ENCODE results near the gene DUOX1. TPM values are rescaled to one million over a fixed set of nuclear protein-coding genes. Genes with fewer than 3 reads are reported as not detected.
A peak's percentile ranks its signal among the peaks of the same experiment; 100 is the strongest.

DUOX1 gene
- total and polyA plus RNA-seq, 9 of the 15 experiments (the other 6 are each of a cell fraction or from before 2014, with no cell fraction given) = 0.01 to 0.22 (median 0.01) TPM; not detected in 6

DNA sequence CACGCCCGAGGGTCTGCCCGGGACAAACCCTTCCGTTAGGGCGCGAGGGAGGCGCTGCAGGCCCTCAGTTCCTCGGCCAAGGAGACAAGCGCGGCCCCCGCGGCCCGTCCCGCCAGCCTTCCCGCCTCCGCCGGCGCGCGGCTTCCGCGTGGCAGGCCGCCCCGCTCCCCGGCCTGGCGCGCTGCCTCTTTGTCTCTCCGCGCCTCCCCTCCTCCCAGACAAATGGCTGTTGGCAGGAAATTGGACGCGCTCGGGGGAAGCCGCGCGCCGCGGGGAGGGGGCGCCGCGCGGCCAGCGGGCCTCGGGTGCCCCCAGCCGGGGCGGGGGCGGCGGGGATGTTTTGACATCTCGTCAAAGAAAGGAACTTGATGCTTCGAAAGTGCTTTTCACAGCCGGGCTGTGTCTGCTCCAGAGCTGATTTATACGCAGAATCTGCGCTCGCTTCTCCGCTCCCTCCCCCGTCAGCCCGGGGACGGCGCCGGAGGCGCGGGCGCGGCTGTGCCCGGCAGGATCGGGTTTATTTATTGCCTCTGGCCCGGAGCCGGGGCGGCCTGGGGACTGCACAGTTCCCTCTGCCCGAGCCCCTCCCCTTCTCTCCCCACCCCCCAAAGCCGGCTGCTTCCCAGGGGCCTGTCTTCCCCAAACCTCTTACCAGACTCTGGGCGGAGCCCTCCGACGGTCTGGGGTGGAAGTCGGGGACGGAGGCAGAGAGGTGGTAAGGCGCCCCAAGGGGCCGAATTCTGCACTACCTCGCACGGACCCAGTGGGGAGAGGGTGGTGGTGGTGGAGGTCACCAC, 37.2 kb downstream of the DUOX1 start (continued):
- TF ChIP-seq, protein P1, sequence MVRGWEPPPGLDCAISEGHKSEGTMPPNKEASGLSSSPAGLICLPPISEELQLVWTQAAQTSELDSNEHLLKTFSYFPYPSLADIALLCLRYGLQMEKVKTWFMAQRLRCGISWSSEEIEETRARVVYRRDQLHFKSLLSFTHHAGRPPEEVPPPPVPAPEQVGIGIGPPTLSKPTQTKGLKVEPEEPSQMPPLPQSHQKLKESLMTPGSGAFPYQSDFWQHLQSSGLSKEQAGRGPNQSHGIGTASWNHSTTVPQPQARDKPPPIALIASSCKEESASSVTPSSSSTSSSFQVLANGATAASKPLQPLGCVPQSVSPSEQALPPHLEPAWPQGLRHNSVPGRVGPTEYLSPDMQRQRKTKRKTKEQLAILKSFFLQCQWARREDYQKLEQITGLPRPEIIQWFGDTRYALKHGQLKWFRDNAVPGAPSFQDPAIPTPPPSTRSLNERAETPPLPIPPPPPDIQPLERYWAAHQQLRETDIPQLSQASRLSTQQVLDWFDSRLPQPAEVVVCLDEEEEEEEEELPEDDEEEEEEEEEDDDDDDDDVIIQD (CRISPR knock-in tag; IDR thresholded peaks at IDR 0.05) = 0 out of 2 replicates have a peak, but pooled peaks have one; percentile 50
- 0 out of 2 replicates have a peak, but pooled peaks have one; percentile 17 for TF ChIP-seq ERF (CRISPR knock-in tag; IDR thresholded peaks at IDR 0.05)
- TF ChIP-seq SRSF7 (optimal IDR thresholded peaks at IDR 0.05; ENCODE audit: low read depth, low read length) = no peak
- no peak for TF ChIP-seq ETS2 (tag; IDR thresholded peaks at IDR 0.05; ENCODE audit: borderline replicate concordance, poor library complexity, severe bottlenecking)
- TF ChIP-seq BACH1 (tag; IDR thresholded peaks at IDR 0.05) = no peak
- no peak for TF ChIP-seq STAT5B (CRISPR knock-in tag; IDR thresholded peaks at IDR 0.05)
- no peak for TF ChIP-seq RBM17 (IDR thresholded peaks at IDR 0.05; ENCODE audit: borderline replicate concordance, low read depth, low read length)
- TF ChIP-seq MTA2 (IDR thresholded peaks at IDR 0.05; ENCODE audit: low read depth) = no peak
- no peak for TF ChIP-seq PRMT5 (CRISPR knock-in tag; IDR thresholded peaks at IDR 0.05)
- TF ChIP-seq, protein P2, sequence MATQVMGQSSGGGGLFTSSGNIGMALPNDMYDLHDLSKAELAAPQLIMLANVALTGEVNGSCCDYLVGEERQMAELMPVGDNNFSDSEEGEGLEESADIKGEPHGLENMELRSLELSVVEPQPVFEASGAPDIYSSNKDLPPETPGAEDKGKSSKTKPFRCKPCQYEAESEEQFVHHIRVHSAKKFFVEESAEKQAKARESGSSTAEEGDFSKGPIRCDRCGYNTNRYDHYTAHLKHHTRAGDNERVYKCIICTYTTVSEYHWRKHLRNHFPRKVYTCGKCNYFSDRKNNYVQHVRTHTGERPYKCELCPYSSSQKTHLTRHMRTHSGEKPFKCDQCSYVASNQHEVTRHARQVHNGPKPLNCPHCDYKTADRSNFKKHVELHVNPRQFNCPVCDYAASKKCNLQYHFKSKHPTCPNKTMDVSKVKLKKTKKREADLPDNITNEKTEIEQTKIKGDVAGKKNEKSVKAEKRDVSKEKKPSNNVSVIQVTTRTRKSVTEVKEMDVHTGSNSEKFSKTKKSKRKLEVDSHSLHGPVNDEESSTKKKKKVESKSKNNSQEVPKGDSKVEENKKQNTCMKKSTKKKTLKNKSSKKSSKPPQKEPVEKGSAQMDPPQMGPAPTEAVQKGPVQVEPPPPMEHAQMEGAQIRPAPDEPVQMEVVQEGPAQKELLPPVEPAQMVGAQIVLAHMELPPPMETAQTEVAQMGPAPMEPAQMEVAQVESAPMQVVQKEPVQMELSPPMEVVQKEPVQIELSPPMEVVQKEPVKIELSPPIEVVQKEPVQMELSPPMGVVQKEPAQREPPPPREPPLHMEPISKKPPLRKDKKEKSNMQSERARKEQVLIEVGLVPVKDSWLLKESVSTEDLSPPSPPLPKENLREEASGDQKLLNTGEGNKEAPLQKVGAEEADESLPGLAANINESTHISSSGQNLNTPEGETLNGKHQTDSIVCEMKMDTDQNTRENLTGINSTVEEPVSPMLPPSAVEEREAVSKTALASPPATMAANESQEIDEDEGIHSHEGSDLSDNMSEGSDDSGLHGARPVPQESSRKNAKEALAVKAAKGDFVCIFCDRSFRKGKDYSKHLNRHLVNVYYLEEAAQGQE (IDR thresholded peaks at IDR 0.05; ENCODE audit: borderline replicate concordance) = no peak
- TF ChIP-seq, protein P2 (CRISPR knock-in tag; IDR thresholded peaks at IDR 0.05; ENCODE audit: low read depth) = peak; percentile 77; the same call in 1 of the 2 replicates
- no peak for TF ChIP-seq ZNF584 (CRISPR knock-in tag; IDR thresholded peaks at IDR 0.05; ENCODE audit: low read depth)
- TF ChIP-seq, protein P3, sequence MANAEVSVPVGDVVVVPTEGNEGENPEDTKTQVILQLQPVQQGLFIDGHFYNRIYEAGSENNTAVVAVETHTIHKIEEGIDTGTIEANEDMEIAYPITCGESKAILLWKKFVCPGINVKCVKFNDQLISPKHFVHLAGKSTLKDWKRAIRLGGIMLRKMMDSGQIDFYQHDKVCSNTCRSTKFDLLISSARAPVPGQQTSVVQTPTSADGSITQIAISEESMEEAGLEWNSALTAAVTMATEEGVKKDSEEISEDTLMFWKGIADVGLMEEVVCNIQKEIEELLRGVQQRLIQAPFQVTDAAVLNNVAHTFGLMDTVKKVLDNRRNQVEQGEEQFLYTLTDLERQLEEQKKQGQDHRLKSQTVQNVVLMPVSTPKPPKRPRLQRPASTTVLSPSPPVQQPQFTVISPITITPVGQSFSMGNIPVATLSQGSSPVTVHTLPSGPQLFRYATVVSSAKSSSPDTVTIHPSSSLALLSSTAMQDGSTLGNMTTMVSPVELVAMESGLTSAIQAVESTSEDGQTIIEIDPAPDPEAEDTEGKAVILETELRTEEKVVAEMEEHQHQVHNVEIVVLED (CRISPR knock-in tag; IDR thresholded peaks at IDR 0.05) = peak; percentile 30; the same call in 1 of the 2 replicates
